T-helper 1 cell treated with Interleukin-12 subunit alpha and Interleukin-12 subunit beta and Interleukin-4 antibody, amounts not matched to agents 30 ng/mL and 1 ng/mL, for 36 hours (primary cell): Measurements from ENCODE around the gene KRTAP29-1. TPM values are rescaled to one million over a fixed set of nuclear protein-coding genes. Genes with fewer than 3 reads are reported as not detected.
"Not testable (repeated sequence)": the region's sequence is repeated elsewhere in the genome, so short reads cannot be mapped to it uniquely, and the experiment has no call there.

Source experiments
- intact Hi-C: fragments of 100-400 bp; cut with micrococcal nuclease; formaldehyde crosslinking; loops from one replicate; pipeline ENCODE4 v1.15.1; 2024
- total RNA-seq: library from RNA; stranded (reverse); gene quantifications from 2 replicates; pipeline ENCODE4 v1.2.3, GENCODE V29; 2022

The KRTAP29-1 gene
- not detected in 2 replicates for total RNA-seq

GRCh38 chr17:41301916-41302901 is at the start of gene KRTAP29-1:
Gene KRTAP29-1 (minus strand): TSS chr17:41302851. CDS start chr17:41302851, 0 bp downstream.
- intact Hi-C loops = no loop called here

GRCh38 chr17:41351177-41351576 is 48.5 kb upstream of the KRTAP29-1 start:
- intact Hi-C loops = no loop called here

- intact Hi-C loops = not testable (repeated sequence)
Measured at GRCh38 chr17:41350381-41350878, 47.8 kb upstream of the KRTAP29-1 start, which contains the start of gene KRT33A. Gene KRT33A (minus strand): TSS chr17:41350828. CDS start chr17:41350767, 61 bp downstream.

GRCh38 chr17:41347869-41348760 is 45.5 kb upstream of the KRTAP29-1 start:
- intact Hi-C loops = no loop called here

- intact Hi-C loops = not testable (repeated sequence)
Measured at GRCh38 chr17:41346421-41346820, 43.8 kb upstream of the KRTAP29-1 start.

- intact Hi-C loops = no loop called here
Measured at GRCh38 chr17:41345992-41346391, 43.3 kb upstream of the KRTAP29-1 start.

- intact Hi-C loops = loop anchor here (5.0 kb wide), 2 partner anchors 324 to 526 kb away; no protein-coding TSS in a partner anchor
Measured at GRCh38 chr17:41343029-41343428, 40.4 kb upstream of the KRTAP29-1 start.

GRCh38 chr17:41340934-41341861 is 38.5 kb upstream of the KRTAP29-1 start:
- intact Hi-C loops = loop anchor here (1.0 to 5.0 kb wide), 3 partner anchors 63 to 524 kb away; no protein-coding TSS in a partner anchor

GRCh38 chr17:41340494-41340893 is 37.8 kb upstream of the KRTAP29-1 start:
- intact Hi-C loops = loop anchor here (5.0 kb wide), 2 partner anchors 327 to 523 kb away; no protein-coding TSS in a partner anchor

- intact Hi-C loops = loop anchor here (2.0 to 5.0 kb wide), 3 partner anchors 31 to 522 kb away; partner anchors contain the start of gene KRTAP16-1
Measured at GRCh38 chr17:41339571-41340172, 37.0 kb upstream of the KRTAP29-1 start.

- intact Hi-C loops = loop anchor here (2.0 kb wide), 1 partner anchor 30 kb away; the partner anchor contains the start of gene KRTAP16-1
Measured at GRCh38 chr17:41338961-41339485, 36.4 kb upstream of the KRTAP29-1 start.

- intact Hi-C loops = no loop called here
Measured at GRCh38 chr17:41335747-41336146, 33.1 kb upstream of the KRTAP29-1 start.

GRCh38 chr17:41334385-41335305 is 32.0 kb upstream of the KRTAP29-1 start:
- intact Hi-C loops = no loop called here

GRCh38 chr17:41333836-41334235 is 31.2 kb upstream of the KRTAP29-1 start:
- intact Hi-C loops = no loop called here

GRCh38 chr17:41333098-41333497 is 30.4 kb upstream of the KRTAP29-1 start:
- intact Hi-C loops = no loop called here

GRCh38 chr17:41332239-41332638 is 29.6 kb upstream of the KRTAP29-1 start:
- intact Hi-C loops = no loop called here

GRCh38 chr17:41331606-41332005 is 29.0 kb upstream of the KRTAP29-1 start:
- intact Hi-C loops = no loop called here
